ENCODE data around the gene GATB. TPM values are rescaled to one million over a fixed set of nuclear protein-coding genes. Genes with fewer than 3 reads are reported as not detected.

The GATB gene
- total and polyA plus RNA-seq, 2 experiments from 2014 or later: 17.7 to 18.9 TPM

DNA sequence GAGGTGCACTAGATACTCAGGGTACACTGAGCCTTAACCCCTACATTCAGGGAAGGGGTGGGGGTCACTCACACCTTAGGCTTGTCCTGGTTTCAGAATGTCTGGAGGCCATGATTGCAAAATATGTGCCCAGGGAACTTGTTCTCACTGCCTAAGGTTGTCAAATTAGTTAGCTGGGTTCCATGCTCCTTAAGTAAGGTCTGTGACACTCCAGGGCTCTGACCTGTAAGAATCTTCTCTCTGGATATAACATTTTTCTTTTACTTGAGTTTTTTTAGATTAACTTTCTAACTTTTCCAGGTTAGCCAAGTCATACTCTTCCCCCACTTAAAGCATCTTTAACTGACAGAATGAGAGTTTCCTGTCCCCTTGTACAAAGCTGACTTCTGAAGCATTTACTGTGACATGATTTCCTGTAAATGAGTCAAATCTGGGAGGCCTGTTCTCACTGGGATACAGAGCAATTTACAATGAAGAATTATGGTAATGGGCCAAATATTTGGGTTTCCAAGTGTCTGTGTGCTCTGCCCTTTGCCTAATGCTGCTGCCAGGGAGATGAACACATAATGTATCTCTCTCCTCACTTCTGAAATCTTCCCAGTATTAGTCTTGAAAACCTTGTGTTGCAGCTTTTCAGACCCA, 101.7 kb downstream of the GATB start:
- H3K79me2 ChIP-seq (replicated peaks; ENCODE audit: insufficient read depth): peaks cover 3% of the 10 kb centered on the region
- TF ChIP-seq, protein P1, sequence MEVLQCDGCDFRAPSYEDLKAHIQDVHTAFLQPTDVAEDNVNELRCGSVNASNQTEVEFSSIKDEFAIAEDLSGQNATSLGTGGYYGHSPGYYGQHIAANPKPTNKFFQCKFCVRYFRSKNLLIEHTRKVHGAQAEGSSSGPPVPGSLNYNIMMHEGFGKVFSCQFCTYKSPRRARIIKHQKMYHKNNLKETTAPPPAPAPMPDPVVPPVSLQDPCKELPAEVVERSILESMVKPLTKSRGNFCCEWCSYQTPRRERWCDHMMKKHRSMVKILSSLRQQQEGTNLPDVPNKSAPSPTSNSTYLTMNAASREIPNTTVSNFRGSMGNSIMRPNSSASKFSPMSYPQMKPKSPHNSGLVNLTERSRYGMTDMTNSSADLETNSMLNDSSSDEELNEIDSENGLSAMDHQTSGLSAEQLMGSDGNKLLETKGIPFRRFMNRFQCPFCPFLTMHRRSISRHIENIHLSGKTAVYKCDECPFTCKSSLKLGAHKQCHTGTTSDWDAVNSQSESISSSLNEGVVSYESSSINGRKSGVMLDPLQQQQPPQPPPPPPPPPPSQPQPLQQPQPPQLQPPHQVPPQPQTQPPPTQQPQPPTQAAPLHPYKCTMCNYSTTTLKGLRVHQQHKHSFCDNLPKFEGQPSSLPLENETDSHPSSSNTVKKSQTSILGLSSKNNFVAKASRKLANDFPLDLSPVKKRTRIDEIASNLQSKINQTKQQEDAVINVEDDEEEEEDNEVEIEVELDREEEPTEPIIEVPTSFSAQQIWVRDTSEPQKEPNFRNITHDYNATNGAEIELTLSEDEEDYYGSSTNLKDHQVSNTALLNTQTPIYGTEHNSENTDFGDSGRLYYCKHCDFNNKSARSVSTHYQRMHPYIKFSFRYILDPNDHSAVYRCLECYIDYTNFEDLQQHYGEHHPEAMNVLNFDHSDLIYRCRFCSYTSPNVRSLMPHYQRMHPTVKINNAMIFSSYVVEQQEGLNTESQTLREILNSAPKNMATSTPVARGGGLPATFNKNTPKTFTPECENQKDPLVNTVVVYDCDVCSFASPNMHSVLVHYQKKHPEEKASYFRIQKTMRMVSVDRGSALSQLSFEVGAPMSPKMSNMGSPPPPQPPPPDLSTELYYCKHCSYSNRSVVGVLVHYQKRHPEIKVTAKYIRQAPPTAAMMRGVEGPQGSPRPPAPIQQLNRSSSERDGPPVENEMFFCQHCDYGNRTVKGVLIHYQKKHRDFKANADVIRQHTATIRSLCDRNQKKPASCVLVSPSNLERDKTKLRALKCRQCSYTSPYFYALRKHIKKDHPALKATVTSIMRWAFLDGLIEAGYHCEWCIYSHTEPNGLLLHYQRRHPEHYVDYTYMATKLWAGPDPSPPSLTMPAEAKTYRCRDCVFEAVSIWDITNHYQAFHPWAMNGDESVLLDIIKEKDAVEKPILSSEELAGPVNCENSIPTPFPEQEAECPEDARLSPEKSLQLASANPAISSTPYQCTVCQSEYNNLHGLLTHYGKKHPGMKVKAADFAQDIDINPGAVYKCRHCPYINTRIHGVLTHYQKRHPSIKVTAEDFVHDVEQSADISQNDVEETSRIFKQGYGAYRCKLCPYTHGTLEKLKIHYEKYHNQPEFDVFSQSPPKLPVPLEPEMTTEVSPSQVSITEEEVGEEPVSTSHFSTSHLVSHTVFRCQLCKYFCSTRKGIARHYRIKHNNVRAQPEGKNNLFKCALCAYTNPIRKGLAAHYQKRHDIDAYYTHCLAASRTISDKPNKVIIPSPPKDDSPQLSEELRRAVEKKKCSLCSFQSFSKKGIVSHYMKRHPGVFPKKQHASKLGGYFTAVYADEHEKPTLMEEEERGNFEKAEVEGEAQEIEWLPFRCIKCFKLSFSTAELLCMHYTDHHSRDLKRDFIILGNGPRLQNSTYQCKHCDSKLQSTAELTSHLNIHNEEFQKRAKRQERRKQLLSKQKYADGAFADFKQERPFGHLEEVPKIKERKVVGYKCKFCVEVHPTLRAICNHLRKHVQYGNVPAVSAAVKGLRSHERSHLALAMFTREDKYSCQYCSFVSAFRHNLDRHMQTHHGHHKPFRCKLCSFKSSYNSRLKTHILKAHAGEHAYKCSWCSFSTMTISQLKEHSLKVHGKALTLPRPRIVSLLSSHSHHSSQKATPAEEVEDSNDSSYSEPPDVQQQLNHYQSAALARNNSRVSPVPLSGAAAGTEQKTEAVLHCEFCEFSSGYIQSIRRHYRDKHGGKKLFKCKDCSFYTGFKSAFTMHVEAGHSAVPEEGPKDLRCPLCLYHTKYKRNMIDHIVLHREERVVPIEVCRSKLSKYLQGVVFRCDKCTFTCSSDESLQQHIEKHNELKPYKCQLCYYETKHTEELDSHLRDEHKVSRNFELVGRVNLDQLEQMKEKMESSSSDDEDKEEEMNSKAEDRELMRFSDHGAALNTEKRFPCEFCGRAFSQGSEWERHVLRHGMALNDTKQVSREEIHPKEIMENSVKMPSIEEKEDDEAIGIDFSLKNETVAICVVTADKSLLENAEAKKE (CRISPR knock-in tag; IDR thresholded peaks at IDR 0.05): no peak
- TF ChIP-seq CTCF (conservative IDR thresholded peaks at IDR 0.05; ENCODE audit: low read depth in 2 of 2) (no peak), STAT1 (IDR thresholded peaks at IDR 0.05; ENCODE audit: unreplicated experiment) (no peak), CREB1 (CRISPR knock-in tag; IDR thresholded peaks at IDR 0.05; ENCODE audit: low read depth) (no peak), JUNB (IDR thresholded peaks at IDR 0.05; ENCODE audit: unreplicated experiment) (no peak), POLR2AphosphoS5 (IDR thresholded peaks at IDR 0.05; ENCODE audit: low read depth) (no peak), ZNF331 (CRISPR knock-in tag; IDR thresholded peaks at IDR 0.05; ENCODE audit: low read depth) (no peak), EZH2phosphoT487 (IDR thresholded peaks at IDR 0.05; ENCODE audit: unreplicated experiment) (no peak)
- TF ChIP-seq, protein P2, sequence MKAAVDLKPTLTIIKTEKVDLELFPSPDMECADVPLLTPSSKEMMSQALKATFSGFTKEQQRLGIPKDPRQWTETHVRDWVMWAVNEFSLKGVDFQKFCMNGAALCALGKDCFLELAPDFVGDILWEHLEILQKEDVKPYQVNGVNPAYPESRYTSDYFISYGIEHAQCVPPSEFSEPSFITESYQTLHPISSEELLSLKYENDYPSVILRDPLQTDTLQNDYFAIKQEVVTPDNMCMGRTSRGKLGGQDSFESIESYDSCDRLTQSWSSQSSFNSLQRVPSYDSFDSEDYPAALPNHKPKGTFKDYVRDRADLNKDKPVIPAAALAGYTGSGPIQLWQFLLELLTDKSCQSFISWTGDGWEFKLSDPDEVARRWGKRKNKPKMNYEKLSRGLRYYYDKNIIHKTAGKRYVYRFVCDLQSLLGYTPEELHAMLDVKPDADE (IDR thresholded peaks at IDR 0.05): no peak
- no peak overlapping the region for H2AFZ ChIP-seq
- no peak overlapping the region for H3K27ac Mint-ChIP-seq
- no peaks in the 10 kb centered on the region for H4K20me1 ChIP-seq (replicated peaks; ENCODE audit: insufficient read depth)
- peaks cover 31% of the 10 kb centered on the region for H3K36me3 Mint-ChIP-seq (ENCODE audit: low read depth)
- no peaks in the 10 kb centered on the region for H3K4me1 ChIP-seq (ENCODE audit: insufficient read depth)
- peaks cover under 1% of the 10 kb centered on the region for H3K27me3 Mint-ChIP-seq (ENCODE audit: insufficient read depth, low read depth, poor library complexity)
- no peaks in the 10 kb centered on the region for H3K4me1 Mint-ChIP-seq
- H3K9me3 Mint-ChIP-seq: no peaks in the 10 kb centered on the region
- DNase-seq (ENCODE audit: low spot score) (no peak), ATAC-seq (no peak)
- no peaks in the 10 kb centered on the region; the same call in 1 of the 2 replicates for H3K9me2 ChIP-seq (ENCODE audit: insufficient read depth)
- no peak overlapping the region for H3K4me3 Mint-ChIP-seq
- no peaks in the 10 kb centered on the region for H3F3A ChIP-seq (replicated peaks; ENCODE audit: low read depth)
- no peaks in the 10 kb centered on the region for H3K27me3 ChIP-seq (ENCODE audit: insufficient read depth)
- H3K27ac ChIP-seq (ENCODE audit: low read depth): peak overlapping the region; percentile 30; the same call in 1 of the 2 replicates
- H3K36me3 ChIP-seq (ENCODE audit: insufficient read depth): peaks cover 21% of the 10 kb centered on the region
- H3K4me3 ChIP-seq: no peak overlapping the region
- H3K4me2 ChIP-seq: no peak overlapping the region
